ENCODE results near the gene ADAT1. TPM values are rescaled to one million over a fixed set of nuclear protein-coding genes. Genes with fewer than 3 reads are reported as not detected.

The ADAT1 gene
- total and polyA plus RNA-seq, 10 of the 15 experiments (the other 5 are each of a cell fraction or from before 2014, with no cell fraction given), result 26.2 to 77.4 (median 55.8) TPM

DNA sequence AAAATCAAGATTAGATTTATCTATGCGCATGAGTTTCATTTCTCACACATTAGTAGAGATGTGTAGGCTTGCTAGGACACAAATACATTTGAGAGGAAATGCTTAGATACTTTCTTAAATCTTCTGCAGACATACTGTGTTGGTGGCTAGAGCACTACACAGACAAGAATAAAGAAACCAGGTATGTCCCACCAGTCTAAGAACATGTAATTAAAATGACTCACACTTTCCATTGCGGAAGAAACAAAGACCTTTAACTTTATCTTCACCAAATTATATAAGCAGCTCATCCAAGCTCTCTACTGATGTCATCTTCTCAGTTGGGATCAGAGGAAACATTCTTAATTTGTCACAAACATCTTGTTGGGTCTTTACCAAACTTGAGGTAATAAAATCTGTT lies 44.4 kb downstream of the ADAT1 start:
- POLR2A ChIA-PET, result interaction anchor here (2.8 kb wide), 1 partner anchor 13 kb away, joined by 11 read pairs; the partner anchor contains the start of gene GABARAPL2

More for the DNA sequence above, 44.4 kb downstream of the ADAT1 start:
- Histone ChIP-seq H3K4me2 (ENCODE audit: control insufficient read depth, insufficient read depth) (peak overlapping the region; percentile 29; the same call in 1 of the 2 replicates), H3K4me3 (no peak overlapping the region), H3K79me2 (ENCODE audit: control insufficient read depth, insufficient read depth, low read length) (peaks cover 15% of the 10 kb centered on the region), H4K20me1 (ENCODE audit: control insufficient read depth, insufficient read depth) (no peaks in the 10 kb centered on the region), H3K4me1 (ENCODE audit: control insufficient read depth, insufficient read depth, low read length) (peaks cover 41% of the 10 kb centered on the region), H3K9ac (ENCODE audit: control insufficient read depth, insufficient read depth, low read length) (no peak overlapping the region), H3K27me3 (replicated peaks in 1 of 2; ENCODE audit: control insufficient read depth in 2 of 2, insufficient read depth in 2 of 2, low read length in 1 of 2) (no peaks in the 10 kb centered on the region), H3K27ac (ENCODE audit: control insufficient read depth, insufficient read depth) (0 out of 2 replicates have a peak overlapping the region, but pooled peaks have one; percentile 20), H2AFZ (ENCODE audit: control insufficient read depth, low read depth, low read length) (no peak overlapping the region), H3K36me3 (ENCODE audit: control insufficient read depth in 2 of 2, insufficient read depth in 2 of 2, low read length in 1 of 2) (peaks cover 1 to 10% of the 10 kb centered on the region in 2 experiments), H3K9me3 (replicated peaks; ENCODE audit: control insufficient read depth, insufficient read depth, low read length) (no peaks in the 10 kb centered on the region)
- RAD21 ChIA-PET (ENCODE audit: unreplicated experiment), result interaction anchor here (1.0 kb wide), 1 partner anchor 30 kb away, joined by 4 read pairs; no protein-coding TSS in a partner anchor
- in situ Hi-C loops (cut with MboI), result no loop called here
- BruUV-seq (replicated peaks), result no TSS peak
- ATAC-seq (no peak), FAIRE-seq (no peak), DNase-seq (ENCODE audit: low read depth, low spot score) (no peak)
- CTCF ChIA-PET, result interaction anchor here (0.8 to 1.8 kb wide), 5 partner anchors 22 to 125 kb away, joined by 3 to 7 read pairs (median 3); partner anchors contain the start of gene TMEM231
- TF ChIP-seq BMI1 (IDR thresholded peaks at IDR 0.05; ENCODE audit: borderline replicate concordance), result no peak
- no peak for TF ChIP-seq ZNF384 (IDR thresholded peaks at IDR 0.05; ENCODE audit: borderline replicate concordance, low read depth, low read length)
- TF ChIP-seq, protein P1, sequence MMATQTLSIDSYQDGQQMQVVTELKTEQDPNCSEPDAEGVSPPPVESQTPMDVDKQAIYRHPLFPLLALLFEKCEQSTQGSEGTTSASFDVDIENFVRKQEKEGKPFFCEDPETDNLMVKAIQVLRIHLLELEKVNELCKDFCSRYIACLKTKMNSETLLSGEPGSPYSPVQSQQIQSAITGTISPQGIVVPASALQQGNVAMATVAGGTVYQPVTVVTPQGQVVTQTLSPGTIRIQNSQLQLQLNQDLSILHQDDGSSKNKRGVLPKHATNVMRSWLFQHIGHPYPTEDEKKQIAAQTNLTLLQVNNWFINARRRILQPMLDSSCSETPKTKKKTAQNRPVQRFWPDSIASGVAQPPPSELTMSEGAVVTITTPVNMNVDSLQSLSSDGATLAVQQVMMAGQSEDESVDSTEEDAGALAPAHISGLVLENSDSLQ (IDR thresholded peaks at IDR 0.05), result no peak
- TF ChIP-seq, protein P2, sequence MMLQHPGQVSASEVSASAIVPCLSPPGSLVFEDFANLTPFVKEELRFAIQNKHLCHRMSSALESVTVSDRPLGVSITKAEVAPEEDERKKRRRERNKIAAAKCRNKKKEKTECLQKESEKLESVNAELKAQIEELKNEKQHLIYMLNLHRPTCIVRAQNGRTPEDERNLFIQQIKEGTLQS (IDR thresholded peaks at IDR 0.05; ENCODE audit: borderline replicate concordance, extremely low read depth, low read depth, low read length), result no peak
- TF ChIP-seq, protein P3, sequence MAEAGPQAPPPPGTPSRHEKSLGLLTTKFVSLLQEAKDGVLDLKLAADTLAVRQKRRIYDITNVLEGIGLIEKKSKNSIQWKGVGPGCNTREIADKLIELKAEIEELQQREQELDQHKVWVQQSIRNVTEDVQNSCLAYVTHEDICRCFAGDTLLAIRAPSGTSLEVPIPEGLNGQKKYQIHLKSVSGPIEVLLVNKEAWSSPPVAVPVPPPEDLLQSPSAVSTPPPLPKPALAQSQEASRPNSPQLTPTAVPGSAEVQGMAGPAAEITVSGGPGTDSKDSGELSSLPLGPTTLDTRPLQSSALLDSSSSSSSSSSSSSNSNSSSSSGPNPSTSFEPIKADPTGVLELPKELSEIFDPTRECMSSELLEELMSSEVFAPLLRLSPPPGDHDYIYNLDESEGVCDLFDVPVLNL (IDR thresholded peaks at IDR 0.05; ENCODE audit: low read depth, low read length), result no peak
- no peak for TF ChIP-seq CREB1 (IDR thresholded peaks at IDR 0.05; ENCODE audit: low read depth)
- TF ChIP-seq GABPA (IDR thresholded peaks at IDR 0.05; ENCODE audit: low read depth), result no peak
- TF ChIP-seq, protein P4, sequence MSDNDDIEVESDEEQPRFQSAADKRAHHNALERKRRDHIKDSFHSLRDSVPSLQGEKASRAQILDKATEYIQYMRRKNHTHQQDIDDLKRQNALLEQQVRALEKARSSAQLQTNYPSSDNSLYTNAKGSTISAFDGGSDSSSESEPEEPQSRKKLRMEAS (IDR thresholded peaks at IDR 0.05; ENCODE audit: low read depth, low read length), result no peak
- TF ChIP-seq, protein P5, sequence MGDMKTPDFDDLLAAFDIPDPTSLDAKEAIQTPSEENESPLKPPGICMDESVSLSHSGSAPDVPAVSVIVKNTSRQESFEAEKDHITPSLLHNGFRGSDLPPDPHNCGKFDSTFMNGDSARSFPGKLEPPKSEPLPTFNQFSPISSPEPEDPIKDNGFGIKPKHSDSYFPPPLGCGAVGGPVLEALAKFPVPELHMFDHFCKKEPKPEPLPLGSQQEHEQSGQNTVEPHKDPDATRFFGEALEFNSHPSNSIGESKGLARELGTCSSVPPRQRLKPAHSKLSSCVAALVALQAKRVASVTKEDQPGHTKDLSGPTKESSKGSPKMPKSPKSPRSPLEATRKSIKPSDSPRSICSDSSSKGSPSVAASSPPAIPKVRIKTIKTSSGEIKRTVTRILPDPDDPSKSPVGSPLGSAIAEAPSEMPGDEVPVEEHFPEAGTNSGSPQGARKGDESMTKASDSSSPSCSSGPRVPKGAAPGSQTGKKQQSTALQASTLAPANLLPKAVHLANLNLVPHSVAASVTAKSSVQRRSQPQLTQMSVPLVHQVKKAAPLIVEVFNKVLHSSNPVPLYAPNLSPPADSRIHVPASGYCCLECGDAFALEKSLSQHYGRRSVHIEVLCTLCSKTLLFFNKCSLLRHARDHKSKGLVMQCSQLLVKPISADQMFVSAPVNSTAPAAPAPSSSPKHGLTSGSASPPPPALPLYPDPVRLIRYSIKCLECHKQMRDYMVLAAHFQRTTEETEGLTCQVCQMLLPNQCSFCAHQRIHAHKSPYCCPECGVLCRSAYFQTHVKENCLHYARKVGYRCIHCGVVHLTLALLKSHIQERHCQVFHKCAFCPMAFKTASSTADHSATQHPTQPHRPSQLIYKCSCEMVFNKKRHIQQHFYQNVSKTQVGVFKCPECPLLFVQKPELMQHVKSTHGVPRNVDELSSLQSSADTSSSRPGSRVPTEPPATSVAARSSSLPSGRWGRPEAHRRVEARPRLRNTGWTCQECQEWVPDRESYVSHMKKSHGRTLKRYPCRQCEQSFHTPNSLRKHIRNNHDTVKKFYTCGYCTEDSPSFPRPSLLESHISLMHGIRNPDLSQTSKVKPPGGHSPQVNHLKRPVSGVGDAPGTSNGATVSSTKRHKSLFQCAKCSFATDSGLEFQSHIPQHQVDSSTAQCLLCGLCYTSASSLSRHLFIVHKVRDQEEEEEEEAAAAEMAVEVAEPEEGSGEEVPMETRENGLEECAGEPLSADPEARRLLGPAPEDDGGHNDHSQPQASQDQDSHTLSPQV (IDR thresholded peaks at IDR 0.05), result no peak
- 93% methylated on average over 2 of the region's 2 CpGs for WGBS (ENCODE audit: insufficient coverage, insufficient replicate concordance, low lambda C conversion rate, missing lambda C conversion rate)
- intact Hi-C loops (cut with micrococcal nuclease; ENCODE audit: unreplicated experiment), result no loop called here
- SMC1A ChIA-PET (ENCODE audit: uncharacterized antibody, unreplicated experiment), result interaction anchor here (0.7 to 2.1 kb wide), 5 partner anchors 12 to 103 kb away, joined by 3 to 6 read pairs (median 3); partner anchors contain the start of gene ADAT1

Measured in GM12878 (cell line).